HG02973 (cell line): ENCODE data around the gene KISS1.

Experiments used
- ATAC-seq: cut with Tn5 transposase; IDR thresholded peaks from one replicate; pipeline ENCODE4 v1.9.1; 2021; ENCODE audit warnings: moderate library complexity; ENCODE audit not compliant: unreplicated experiment

KISS1 gene

GRCh38 chr1:204194080-204194479, 2.2 kb downstream of the KISS1 start:
- no peak for ATAC-seq

DNA sequence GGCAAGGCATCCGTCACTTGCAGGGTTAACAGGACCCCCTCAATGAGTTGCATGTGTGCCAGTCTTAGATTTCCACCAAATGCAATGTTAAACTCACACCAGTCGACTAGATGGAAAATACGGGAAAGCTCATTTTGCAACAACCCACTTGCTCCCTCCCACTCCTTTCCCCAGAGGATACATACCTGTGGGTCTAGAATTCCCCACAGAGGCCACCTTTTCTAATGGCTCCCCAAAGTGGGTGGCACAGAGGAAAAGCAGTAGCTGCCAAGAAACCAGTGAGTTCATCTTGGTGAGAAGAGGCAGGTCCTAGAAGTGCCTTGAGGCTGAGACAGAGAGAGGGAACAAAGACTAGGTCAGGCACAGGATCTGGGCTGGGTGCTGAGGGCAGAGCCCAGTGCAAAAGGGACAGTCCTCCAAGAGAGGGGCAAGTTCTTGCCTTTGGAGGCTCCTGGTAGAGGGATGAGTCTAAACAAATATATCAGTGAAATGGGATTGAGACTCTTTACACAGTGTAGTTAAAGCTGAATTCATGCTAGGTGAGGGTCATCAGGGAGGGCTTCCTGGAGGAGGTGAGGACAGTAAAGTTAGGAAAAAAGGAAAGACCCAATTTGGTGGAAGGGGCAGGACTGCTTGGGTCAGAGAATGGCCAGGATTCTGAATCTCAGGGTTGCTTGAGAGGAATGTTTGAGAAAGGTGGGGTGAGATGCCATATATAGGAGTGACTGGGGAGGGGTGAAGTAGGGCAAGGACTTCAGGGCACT, 3.5 kb downstream of the KISS1 start:
- no peak for ATAC-seq

- ATAC-seq: no peak
Observed at GRCh38 chr1:204192046-204192445, 4.2 kb downstream of the KISS1 start.

DNA sequence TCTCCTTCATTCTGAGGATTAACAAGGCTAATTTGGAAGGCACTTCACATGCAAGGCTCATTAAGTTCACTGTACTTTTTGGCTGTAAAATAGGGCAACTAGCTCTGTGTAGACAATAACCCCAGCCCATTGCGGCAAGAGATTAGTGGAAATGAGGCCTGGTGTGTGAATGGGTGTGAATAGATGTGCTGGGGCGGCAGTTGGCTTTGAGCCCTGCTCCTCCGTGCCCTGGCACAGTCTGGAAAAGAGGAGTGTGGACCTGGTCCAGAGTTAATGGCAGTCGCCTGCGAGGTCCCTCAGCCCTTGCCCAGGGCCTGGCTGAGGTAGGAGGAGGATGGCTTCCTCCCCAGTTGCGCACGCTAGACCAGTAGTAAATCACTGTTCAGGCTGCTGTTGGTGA, 4.8 kb downstream of the KISS1 start:
- no peak for ATAC-seq

GRCh38 chr1:204190212-204191211, 5.8 kb downstream of the KISS1 start:
- ATAC-seq: no peak

DNA sequence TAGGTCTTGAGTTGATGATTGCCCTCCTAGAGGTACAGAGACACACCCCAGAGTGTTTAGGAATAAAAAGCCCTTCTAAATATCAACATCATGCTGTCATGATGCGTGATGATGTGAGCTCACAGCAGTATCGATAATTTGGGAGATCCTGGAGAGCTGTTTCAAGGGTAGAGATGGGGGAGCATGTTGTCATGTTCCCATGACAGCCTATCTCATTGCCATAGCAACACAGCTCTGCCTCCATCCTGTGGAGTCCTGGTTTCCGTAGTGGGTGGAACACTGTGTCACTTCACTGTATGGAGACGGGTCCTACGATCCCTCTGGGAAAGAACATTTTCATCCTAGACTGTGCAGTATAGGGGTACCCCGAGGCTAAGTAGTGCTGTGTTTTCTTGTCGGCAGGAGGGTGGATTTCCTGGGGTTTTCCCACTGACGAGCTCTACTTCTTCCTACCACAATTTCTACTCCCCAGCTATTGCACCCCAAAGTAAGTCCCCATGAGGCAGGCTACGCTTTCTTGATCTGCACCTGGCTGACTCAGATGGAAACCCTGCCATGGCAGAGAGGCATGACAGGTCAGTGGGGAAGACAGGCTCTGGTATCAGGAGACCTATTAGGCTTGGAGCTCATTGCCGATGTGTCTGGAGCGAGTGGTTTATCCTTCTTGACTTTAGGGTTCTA, 7.2 kb downstream of the KISS1 start:
- no peak for ATAC-seq

- ATAC-seq: no peak
Observed at GRCh38 chr1:204186597-204186996, 9.7 kb downstream of the KISS1 start.

- no peak for ATAC-seq
Observed at GRCh38 chr1:204181116-204181515, 15.2 kb downstream of the KISS1 start.

- ATAC-seq: no peak
Observed at GRCh38 chr1:204180133-204180532, 16.2 kb downstream of the KISS1 start.

DNA sequence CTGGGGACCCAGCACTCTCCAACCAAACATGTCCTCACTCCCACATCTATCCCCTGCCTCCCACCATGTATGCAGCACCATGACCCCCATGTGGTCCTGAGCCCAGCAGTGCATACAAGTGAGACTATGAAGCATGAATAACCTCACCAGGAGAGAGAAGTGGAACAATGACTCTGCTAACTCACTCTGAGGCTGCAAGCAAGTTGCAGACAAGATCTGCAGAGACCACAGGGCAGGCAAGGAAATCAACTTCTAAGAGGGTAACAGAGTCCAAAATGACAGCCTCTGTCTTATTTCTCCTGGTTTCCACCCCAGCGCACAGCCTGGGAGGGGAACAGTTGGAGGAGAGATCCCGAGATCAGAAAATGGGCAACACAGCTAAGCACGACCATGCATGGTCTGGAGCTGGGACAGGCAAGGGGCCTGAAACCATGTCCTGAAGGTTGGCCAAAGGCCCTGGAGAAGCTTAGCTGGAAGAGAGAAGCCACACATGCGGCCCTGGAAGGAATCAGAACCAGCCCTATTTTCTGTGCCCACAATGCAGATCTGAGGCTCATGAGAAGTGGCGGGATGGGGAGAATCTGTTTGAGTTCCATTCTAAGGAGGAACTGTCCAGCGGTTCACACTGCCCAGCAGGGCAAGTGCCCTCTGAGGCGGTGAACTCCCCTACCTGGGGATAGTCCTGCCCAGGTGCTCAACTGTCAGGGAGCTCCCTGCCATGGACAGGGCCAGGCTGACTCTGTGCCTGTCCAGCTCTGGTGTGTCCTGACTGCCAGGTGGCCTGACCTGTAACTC, 17.6 kb downstream of the KISS1 start:
- no peak for ATAC-seq

- ATAC-seq: no peak
Observed at GRCh38 chr1:204177133-204177532, 19.2 kb downstream of the KISS1 start.

DNA sequence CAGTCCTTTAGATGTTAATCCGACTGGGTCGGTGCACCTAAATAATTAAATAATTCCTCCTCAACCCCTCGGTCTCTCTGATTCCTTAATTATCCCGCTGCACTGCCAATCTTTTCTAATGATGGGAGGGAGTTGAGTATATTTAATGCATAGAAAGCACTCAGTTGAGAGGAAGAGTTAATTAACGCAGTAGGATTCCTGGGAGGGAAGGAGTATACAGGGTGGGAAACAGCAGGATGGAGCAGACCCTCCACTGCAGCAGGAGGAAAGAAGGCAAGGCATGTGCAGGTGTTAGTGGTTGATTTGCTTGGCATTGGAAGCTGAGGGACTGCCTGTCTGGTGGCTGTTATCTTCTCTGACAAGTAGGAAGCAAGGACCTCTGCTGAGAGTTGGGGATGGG, 20.2 kb downstream of the KISS1 start:
- ATAC-seq: no peak

- no peak for ATAC-seq
Observed at GRCh38 chr1:204174958-204175357, 21.3 kb downstream of the KISS1 start.

GRCh38 chr1:204172404-204173029, 23.8 kb downstream of the KISS1 start:
- no peak for ATAC-seq

- no peak for ATAC-seq
Observed at GRCh38 chr1:204171751-204172178, 24.5 kb downstream of the KISS1 start.

GRCh38 chr1:204170494-204171155, 25.7 kb downstream of the KISS1 start:
- ATAC-seq: no peak

DNA sequence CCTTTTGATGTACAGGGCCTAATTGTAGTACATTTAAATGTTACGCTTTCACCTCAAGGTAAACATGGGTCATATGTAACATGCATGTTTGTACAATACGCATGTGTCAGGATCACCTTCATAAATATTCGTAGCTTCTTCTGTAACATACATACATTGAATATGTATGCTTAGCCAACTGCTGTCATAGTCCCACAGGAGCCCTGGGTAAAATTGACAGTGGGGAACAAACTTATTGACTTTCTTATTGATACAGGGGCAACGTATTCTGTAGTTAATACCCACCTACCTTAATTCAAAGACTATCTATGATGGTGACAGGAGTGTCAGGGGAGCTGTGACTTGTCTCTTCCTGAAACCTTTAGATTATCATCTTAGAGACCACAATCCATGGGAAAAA, 26.4 kb downstream of the KISS1 start:
- ATAC-seq: no peak

GRCh38 chr1:204167730-204168129, 28.6 kb downstream of the KISS1 start:
- ATAC-seq: no peak

- ATAC-seq: no peak
Observed at GRCh38 chr1:204166219-204166618, 30.1 kb downstream of the KISS1 start, which contains the start of gene REN. Gene REN (minus strand): TSS chr1:204166337. CDS start chr1:204166293, 44 bp downstream.
